SU-DHL-6 (cell line): ENCODE results near the gene RASGRF2.

ENCODE experiments used
- CTCF ChIP-seq: fragments of 200-600 bp; sonication (generic); IDR thresholded peaks from one replicate; pipeline ENCODE4 v1.5.1; 2017; ENCODE audit warnings: antibody characterized with exemption, mild to moderate bottlenecking, low read length, moderate library complexity; ENCODE audit not compliant: insufficient read depth, poor library complexity, severe bottlenecking
- EZH2phosphoT487 ChIP-seq: fragments of 200-600 bp; sonication (generic), shearing (Covaris generic); conservative IDR thresholded peaks from 2 replicates; pipeline ENCODE4 v1.6.1; 2018; ENCODE audit warnings: mild to moderate bottlenecking, antibody characterized with exemption, low read length, moderate library complexity, mixed read lengths

GRCh38 chr5:81145329-81145935 is 185.3 kb downstream of the RASGRF2 start:
- TF ChIP-seq EZH2phosphoT487 = no peak
- no peak for TF ChIP-seq CTCF
